ENCODE measurements around the gene GARS1. TPM values are rescaled to one million over a fixed set of nuclear protein-coding genes. Genes with fewer than 3 reads are reported as not detected.

GARS1 gene
- total RNA-seq, 2 donors from 2014 or later, result 35.5 to 72.6 TPM

DNA sequence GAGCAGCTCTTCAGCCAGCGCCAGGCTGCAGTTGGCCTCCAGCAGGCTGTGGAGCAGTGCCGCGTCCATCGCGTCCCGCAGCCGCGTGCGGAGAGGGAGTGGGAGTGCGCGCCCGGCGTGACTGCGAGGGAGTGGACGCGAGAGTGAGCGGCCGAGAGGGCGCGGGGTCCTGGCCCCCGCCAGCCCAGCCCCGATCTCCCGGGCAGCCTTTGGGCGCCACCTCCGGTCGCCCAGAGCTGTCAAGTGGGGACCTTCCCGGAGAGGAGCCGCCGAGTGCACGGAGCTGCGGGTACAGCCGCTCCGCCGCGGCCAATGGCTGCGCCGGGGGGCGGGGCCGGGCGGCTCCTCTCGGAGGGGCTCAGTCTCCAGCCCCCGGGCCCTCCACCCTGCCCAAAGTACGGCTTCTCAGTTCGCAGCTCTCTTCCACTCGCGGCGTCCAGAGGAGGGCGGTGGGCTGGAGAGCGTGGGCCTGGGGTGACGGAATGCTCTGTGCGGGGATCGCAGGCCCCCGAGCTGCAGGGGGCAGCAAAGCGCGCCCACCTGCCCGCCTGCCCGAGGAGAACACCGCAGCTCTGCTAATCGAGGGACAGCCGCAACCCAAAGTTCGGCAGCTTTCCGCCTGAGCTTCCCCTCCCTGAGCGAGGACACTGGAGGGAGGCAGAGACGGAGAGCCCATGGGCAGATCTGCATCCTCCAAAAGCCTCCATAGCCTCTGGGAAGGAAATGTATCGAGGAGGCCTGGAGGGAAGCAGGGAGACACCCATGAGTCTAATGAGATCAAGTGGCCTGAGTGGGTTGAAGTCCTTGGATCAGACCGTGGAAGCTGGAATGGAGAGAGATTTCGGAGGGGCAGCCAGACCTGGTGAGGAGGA, 87.8 kb downstream of the GARS1 start, which contains the start of gene CRHR2:
Gene CRHR2 (minus strand): TSS at position 245 of the 872 bp plus-strand sequence. CDS start 176 bp downstream, at position 69.
- no peak within 1 kb of the TSS for H3K27ac ChIP-seq
- peaks cover 0 to 19% of the 10 kb centered on the region in 2 donors for H3K4me1 ChIP-seq
- TF ChIP-seq, protein P1, sequence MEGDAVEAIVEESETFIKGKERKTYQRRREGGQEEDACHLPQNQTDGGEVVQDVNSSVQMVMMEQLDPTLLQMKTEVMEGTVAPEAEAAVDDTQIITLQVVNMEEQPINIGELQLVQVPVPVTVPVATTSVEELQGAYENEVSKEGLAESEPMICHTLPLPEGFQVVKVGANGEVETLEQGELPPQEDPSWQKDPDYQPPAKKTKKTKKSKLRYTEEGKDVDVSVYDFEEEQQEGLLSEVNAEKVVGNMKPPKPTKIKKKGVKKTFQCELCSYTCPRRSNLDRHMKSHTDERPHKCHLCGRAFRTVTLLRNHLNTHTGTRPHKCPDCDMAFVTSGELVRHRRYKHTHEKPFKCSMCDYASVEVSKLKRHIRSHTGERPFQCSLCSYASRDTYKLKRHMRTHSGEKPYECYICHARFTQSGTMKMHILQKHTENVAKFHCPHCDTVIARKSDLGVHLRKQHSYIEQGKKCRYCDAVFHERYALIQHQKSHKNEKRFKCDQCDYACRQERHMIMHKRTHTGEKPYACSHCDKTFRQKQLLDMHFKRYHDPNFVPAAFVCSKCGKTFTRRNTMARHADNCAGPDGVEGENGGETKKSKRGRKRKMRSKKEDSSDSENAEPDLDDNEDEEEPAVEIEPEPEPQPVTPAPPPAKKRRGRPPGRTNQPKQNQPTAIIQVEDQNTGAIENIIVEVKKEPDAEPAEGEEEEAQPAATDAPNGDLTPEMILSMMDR (IDR thresholded peaks at IDR 0.05), result peak in 1 of 2 donors; percentile 69
- H3K27me3 ChIP-seq, result peaks cover 7 to 15% of the 10 kb centered on the region in 2 donors
- no peaks in the 10 kb centered on the region for H3K9me3 ChIP-seq
- DNase-seq (ENCODE audit: low spot score), result no peak
- H3K4me3 ChIP-seq, result peak within 1 kb of the TSS; percentile 29 to 56
- no peaks in the 10 kb centered on the region for H3K36me3 ChIP-seq

DNA sequence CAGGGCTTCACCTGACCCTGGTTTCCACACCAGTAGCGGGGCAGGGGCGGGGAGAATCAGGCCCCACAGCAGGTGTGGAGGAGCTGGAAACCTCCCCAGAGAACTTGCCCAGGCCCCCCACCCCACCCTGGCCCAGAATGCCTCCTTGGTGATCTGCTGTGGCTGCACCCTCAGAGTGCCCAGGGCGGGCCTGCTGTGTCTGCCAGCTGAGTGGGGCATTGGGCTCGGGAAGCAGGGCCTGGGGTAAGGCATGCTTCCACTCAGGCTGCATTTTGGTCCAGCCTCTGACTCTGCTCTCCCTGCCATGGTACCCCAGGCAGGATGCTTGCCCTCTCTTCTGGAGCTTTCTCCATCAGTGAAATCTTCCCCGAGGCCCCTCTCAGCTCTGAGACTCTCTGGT, 88.6 kb downstream of the GARS1 start:
- Histone ChIP-seq H3K27me3 (peaks cover 7 to 15% of the 10 kb centered on the region in 2 donors), H3K27ac (no peak overlapping the region), H3K36me3 (no peaks in the 10 kb centered on the region), H3K9me3 (no peaks in the 10 kb centered on the region), H3K4me3 (peak overlapping the region in 1 of 2 donors; percentile 11), H3K4me1 (peaks cover 0 to 19% of the 10 kb centered on the region in 2 donors)
- TF ChIP-seq, protein P1 (IDR thresholded peaks at IDR 0.05), result no peak
- DNase-seq (ENCODE audit: low spot score), result no peak

Other genes with a start within 250 kb of the GARS1 start
- 10 to 100 TPM in 1 of 2 donors, 1 to 10 TPM in 1; 9.0 to 11.2 TPM for gene NOD1, start 116.1 kb upstream of the GARS1 start, total RNA-seq
- 10 to 100 TPM; 15.1 to 27.6 TPM for gene GGCT, start 90.0 kb upstream of the GARS1 start, total RNA-seq
- gene CRHR2, start 87.6 kb downstream of the GARS1 start, total RNA-seq, result under 1 TPM; 0.22 to 0.47 TPM
- gene INMT, start 157.3 kb downstream of the GARS1 start, total RNA-seq, result 100 to 1,000 TPM in 1 of 2 donors, 10 to 100 TPM in 1; 88.9 to 199 TPM
- 1 to 10 TPM; 5.4 to 8.8 TPM for gene MINDY4, start 176.5 kb downstream of the GARS1 start, total RNA-seq

All from right atrium auricular region (tissue), 2 donors.